AG08396 (cell line): ENCODE results near the gene ANAPC5.
"Not testable (repeated sequence)": the region's sequence is repeated elsewhere in the genome, so short reads cannot be mapped to it uniquely, and the experiment has no call there.

ENCODE experiments used
- DNase-seq: peaks from one replicate; pipeline ENCODE4 v3.0.0; 2012; ENCODE audit warnings: low spot score, mixed read lengths

ANAPC5 gene

GRCh38 chr12:121314431-121314830, 37.8 kb downstream of the ANAPC5 start:
- DNase-seq: no peak

- not testable (repeated sequence) for DNase-seq
Observed at GRCh38 chr12:121310231-121310630, 42.0 kb downstream of the ANAPC5 start.

DNA sequence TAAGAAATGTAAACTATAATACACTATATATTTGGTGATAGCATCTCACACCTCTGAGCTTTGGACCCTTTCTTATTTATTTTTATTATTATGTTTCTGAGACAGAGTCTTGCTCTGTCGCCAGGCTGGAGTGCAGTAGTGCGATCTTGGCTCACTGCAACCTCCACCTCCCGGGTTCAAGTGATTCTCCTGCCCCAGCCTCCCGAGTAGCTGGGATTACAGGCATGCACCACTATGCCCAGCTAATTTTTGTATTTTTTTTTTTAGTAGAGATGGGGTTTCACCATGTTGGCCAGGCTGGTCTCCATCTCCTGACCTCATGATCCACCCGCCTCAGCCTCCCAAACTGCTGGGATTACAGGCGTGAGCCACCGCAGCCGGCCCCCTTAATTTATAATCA, 44.8 kb downstream of the ANAPC5 start:
- not testable (repeated sequence) for DNase-seq

DNA sequence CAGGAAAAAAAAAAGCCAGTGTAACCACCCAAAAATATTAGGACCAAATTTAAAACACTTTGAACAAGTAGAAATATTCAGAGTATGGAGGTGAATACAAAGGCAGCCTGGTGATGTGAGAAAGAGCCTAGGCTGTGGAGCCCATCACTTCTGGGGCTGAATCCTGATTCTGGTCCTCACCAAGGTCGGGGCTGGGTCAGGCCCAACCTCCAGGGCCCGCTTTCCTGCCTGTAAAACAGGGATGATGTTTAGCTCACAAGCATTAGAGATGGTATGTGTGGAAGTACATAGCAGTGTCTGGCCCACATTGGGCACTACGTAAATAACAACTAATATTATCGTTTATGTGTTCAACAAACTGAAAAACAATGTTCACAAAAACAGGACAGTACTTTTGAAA, 47.9 kb downstream of the ANAPC5 start:
- DNase-seq: no peak

DNA sequence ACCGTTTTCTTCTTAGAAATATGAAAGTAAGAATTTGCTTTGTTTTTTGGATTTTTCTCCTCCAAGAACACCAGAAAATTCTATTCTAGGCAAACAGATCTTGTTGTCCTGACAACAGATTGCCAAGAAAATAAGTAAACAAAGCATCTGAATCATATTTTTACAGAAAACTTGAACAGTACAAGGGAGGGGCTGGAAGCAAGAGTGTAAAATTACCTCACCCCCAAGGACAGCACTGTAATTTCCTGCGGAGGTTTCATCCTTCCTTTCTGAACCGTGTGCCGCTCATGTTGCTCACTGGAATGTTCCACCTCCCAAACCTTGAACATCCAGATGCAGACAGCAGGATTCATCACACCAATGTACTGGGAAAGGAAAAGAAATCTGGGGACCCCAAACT, 50.3 kb downstream of the ANAPC5 start:
- no peak for DNase-seq

GRCh38 chr12:121300083-121300819, 52.0 kb downstream of the ANAPC5 start:
- no peak for DNase-seq

DNA sequence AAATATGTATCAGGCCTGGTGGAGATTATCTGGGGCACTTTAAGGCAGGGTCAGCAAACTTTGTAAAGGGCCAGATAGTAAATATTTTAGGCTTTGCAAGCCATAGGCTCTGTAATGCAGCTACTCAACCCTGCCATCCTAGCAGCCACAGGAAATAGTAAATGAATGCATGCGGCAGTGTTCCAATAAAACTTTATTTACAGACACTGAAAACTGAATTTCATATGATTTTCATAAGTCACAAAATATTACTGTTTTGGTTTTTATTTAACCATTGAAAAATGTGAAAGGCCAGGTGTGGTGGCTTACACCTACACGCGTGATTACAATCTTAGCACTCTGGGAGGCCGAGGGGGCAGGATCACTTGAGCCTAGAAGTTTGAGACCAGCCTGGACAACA, 52.5 kb downstream of the ANAPC5 start:
- no peak for DNase-seq

GRCh38 chr12:121298411-121298810, 53.8 kb downstream of the ANAPC5 start:
- DNase-seq: not testable (repeated sequence)

GRCh38 chr12:121297435-121297991, 54.7 kb downstream of the ANAPC5 start:
- peak; percentile 74 for DNase-seq

- peak; percentile 98 for DNase-seq
Observed at GRCh38 chr12:121296618-121297434, 55.4 kb downstream of the ANAPC5 start, which contains the start of gene CAMKK2. TSS of gene CAMKK2 (minus strand) at chr12:121296709. CDS start at chr12:121274526, 22,183 bp downstream.

DNA sequence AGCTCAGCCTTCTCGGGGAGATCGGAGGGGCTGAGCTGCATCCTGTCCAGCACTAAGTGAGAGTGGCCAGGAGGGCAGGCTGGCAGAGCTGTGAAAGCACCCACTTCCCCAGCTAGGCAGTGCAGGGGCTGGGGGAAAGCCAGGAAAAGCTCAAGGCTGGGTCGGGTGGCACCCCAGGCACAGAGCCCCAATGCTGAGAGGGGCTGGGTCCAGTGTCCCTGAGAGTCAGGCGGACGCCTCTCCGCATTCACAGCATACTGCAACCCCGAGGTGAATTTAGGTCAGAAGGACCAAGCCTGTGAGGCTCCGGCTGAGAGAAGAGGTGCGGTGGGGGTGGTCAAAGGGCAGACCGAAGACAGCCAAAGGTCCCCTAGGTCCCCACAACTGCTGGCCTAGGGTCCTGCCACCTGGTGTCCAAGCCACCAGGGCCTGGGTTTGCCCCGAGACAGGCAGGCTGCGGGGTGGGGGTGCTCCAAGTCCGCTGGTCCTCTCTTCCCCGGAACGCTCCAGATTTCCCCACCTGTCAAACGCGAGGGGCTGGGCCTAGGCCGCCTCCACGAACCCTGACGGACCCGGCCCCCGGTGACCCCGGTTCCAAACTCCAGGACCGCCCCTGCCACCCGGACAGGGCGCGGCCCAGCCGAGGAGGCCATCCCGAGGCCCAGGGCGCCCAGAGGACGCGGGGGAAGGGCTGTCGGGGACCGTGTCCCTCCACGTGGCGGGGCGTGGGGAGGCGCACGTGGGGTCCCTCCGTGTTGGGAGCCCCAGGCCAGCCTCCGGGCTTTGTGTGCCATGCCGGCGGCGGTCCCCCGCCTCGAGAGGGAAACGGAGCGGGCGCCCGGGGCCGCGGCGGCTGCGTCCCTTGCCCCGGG, 56.2 kb downstream of the ANAPC5 start:
- peak; percentile 50 for DNase-seq

DNA sequence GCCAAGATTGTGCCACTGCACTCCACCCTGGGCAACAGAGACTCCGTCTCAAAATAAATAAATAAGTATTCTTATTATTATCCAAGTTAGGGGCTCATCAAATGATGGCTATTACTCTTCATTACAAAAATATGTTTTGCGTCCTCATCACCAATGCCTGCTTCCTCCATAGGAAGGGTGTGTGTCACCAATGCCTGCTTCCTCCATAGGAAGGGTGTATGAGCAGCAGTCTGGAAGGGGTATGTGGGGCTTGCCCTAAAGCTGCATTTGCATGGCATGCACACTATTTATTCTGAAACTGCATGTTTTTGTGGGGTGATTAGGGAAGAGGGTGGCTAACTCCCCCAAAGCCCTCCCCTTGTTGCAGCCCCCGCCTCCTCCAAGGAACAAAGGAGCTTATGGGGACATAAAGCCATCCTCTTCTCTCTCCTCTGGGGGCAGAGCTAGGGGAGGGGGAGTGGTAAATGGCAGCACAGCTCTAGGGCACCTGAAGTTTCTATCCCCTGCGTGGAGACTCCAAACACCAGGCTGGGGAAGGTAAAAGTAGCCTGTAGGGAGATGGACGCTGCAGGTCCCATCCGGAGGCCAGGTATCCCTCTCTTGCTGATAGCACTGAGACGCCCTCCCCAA, 57.0 kb downstream of the ANAPC5 start:
- DNase-seq: no peak

DNA sequence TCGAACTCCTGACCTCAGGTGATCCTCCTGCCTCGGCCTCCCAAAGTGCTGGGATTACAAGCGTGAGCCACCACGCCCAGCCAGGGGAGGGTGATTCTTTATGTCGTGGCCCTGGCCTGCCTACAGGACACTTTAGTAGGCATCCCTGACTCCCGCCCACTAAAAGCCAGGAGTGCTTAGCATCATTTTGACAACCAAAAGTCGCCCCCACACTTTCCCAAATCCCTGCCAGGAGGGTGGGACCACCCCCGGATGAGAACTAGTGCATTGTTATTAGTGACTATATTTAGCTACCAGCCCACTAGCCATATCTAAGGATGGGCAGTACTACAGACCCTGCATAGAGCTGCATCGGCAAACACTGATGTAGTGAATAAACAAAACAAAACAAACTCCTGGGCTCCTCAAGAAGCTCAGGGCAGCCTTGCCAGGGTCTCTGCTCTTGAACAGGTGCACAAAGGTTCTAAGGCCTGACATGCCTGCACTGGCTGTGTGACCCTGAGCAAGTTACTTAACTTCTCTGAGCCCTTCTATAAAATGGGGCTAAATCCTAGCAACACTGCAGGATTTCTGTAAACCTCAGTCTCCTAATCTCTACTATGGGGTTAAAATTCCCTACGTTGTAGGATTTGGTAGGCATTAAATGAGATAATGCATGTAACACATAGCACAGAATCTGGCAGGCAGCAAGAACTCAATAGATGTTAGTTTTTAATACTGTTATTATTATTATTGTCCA, 57.9 kb downstream of the ANAPC5 start:
- no peak for DNase-seq

GRCh38 chr12:121293603-121294002, 58.6 kb downstream of the ANAPC5 start:
- no peak for DNase-seq

- DNase-seq: no peak
Observed at GRCh38 chr12:121290410-121290809, 61.8 kb downstream of the ANAPC5 start.

- no peak for DNase-seq
Observed at GRCh38 chr12:121289962-121290361, 62.2 kb downstream of the ANAPC5 start.

- DNase-seq: no peak
Observed at GRCh38 chr12:121288986-121289385, 63.2 kb downstream of the ANAPC5 start.

DNA sequence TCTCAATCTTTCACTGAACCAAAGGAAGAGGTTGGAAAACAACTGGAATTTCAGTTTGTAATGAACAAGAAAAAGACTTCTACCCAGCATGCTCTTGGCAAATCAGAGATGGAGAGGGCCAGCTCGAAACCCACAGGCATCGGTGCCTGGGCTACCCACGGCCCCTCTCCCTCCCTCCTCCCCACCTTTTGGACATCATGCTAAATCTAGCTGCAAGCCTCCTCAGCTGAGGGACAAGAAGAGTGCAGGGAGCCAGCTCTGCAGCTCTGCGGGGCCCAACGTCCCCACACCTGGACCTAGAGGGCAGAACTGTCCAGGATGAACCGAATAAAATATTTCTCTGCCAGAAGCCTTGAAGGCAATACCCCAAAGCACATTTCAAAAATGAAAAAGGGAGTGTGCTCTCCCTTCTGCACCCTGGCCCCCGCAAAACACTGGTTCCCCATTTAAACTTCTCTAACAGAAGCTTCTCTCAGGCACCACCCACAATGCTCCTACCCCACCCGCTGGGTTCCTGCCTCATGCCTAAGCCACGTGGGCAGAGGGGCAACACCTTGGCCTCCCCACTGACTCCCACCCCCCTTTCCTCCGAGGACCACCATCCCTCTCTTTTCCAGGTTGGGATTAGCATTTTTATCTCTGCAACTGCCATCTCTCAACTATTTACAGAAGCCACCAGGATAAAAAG, 63.9 kb downstream of the ANAPC5 start:
- no peak for DNase-seq

- DNase-seq: peak; percentile 41
Observed at GRCh38 chr12:121287267-121287954, 64.8 kb downstream of the ANAPC5 start.

DNA sequence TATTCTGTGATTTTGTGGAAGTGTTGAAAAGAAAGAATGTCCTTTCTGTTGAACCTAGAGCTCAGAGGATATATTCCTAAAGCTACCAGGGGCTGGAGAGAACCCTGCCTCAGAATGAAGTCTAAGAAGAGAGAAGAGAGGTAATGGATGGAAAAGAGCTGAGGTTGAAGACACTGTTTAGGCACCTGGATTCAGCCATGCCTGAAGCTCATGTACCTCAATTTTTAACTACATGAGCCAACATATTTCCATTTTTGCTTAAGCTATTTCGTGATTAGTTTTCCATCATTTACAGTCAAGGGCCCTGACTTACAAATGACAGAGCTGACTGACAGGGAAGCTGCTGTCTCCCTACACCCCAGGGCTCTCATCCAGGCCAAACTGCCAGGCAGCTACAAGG, 66.4 kb downstream of the ANAPC5 start:
- no peak for DNase-seq
